ENCODE data around the gene ARHGEF26. TPM values are rescaled to one million over a fixed set of nuclear protein-coding genes. Genes with fewer than 3 reads are reported as not detected.
A peak's percentile ranks its signal among the peaks of the same experiment; 100 is the strongest.

The ARHGEF26 gene
- total and polyA plus RNA-seq, 2 experiments from 2014 or later = 9.4 to 16.9 TPM

DNA sequence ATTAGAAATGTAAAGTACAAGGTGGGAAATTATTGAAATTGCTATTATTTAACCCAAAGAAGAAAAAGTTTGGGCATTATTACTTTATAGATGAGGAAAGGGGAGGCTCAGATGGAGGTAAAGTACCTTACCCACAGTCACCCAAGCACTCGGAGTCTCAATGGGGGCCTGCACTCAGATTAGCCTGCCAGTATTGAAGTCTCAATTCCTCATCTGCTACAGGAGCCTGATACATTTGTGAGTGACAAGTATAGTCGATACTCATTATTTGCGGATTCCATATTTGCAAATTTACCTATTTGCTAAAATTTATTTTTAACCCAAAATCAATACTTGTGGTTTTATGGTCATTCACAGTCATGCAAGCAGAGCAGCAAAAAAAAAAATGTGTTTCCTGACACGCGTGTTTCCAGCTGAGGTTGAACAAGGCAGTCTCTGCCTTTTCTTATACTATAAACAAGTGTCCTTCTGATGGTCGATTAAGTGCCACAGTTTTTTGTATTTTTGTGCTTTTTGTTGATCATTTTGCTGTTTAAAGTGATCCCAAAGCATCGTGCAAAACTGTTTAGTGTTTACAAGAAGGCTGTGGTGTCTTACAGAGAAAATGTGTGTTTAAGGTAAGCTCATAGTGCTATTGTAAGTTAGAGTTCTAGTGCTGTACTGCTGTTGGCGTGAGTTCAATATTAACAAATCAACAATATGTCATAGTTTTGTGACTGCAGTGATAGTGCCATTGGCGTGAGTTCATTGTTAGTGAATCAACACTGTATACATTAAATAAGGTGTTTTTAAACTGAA lies 48.0 kb downstream of the ARHGEF26 start (continued):
- TF ChIP-seq, protein P1, sequence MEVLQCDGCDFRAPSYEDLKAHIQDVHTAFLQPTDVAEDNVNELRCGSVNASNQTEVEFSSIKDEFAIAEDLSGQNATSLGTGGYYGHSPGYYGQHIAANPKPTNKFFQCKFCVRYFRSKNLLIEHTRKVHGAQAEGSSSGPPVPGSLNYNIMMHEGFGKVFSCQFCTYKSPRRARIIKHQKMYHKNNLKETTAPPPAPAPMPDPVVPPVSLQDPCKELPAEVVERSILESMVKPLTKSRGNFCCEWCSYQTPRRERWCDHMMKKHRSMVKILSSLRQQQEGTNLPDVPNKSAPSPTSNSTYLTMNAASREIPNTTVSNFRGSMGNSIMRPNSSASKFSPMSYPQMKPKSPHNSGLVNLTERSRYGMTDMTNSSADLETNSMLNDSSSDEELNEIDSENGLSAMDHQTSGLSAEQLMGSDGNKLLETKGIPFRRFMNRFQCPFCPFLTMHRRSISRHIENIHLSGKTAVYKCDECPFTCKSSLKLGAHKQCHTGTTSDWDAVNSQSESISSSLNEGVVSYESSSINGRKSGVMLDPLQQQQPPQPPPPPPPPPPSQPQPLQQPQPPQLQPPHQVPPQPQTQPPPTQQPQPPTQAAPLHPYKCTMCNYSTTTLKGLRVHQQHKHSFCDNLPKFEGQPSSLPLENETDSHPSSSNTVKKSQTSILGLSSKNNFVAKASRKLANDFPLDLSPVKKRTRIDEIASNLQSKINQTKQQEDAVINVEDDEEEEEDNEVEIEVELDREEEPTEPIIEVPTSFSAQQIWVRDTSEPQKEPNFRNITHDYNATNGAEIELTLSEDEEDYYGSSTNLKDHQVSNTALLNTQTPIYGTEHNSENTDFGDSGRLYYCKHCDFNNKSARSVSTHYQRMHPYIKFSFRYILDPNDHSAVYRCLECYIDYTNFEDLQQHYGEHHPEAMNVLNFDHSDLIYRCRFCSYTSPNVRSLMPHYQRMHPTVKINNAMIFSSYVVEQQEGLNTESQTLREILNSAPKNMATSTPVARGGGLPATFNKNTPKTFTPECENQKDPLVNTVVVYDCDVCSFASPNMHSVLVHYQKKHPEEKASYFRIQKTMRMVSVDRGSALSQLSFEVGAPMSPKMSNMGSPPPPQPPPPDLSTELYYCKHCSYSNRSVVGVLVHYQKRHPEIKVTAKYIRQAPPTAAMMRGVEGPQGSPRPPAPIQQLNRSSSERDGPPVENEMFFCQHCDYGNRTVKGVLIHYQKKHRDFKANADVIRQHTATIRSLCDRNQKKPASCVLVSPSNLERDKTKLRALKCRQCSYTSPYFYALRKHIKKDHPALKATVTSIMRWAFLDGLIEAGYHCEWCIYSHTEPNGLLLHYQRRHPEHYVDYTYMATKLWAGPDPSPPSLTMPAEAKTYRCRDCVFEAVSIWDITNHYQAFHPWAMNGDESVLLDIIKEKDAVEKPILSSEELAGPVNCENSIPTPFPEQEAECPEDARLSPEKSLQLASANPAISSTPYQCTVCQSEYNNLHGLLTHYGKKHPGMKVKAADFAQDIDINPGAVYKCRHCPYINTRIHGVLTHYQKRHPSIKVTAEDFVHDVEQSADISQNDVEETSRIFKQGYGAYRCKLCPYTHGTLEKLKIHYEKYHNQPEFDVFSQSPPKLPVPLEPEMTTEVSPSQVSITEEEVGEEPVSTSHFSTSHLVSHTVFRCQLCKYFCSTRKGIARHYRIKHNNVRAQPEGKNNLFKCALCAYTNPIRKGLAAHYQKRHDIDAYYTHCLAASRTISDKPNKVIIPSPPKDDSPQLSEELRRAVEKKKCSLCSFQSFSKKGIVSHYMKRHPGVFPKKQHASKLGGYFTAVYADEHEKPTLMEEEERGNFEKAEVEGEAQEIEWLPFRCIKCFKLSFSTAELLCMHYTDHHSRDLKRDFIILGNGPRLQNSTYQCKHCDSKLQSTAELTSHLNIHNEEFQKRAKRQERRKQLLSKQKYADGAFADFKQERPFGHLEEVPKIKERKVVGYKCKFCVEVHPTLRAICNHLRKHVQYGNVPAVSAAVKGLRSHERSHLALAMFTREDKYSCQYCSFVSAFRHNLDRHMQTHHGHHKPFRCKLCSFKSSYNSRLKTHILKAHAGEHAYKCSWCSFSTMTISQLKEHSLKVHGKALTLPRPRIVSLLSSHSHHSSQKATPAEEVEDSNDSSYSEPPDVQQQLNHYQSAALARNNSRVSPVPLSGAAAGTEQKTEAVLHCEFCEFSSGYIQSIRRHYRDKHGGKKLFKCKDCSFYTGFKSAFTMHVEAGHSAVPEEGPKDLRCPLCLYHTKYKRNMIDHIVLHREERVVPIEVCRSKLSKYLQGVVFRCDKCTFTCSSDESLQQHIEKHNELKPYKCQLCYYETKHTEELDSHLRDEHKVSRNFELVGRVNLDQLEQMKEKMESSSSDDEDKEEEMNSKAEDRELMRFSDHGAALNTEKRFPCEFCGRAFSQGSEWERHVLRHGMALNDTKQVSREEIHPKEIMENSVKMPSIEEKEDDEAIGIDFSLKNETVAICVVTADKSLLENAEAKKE (CRISPR knock-in tag; IDR thresholded peaks at IDR 0.05) = no peak
- TF ChIP-seq CREB1 (CRISPR knock-in tag; IDR thresholded peaks at IDR 0.05; ENCODE audit: low read depth) (no peak), EZH2phosphoT487 (IDR thresholded peaks at IDR 0.05; ENCODE audit: unreplicated experiment) (no peak), JUNB (IDR thresholded peaks at IDR 0.05; ENCODE audit: unreplicated experiment) (no peak), EZH2 (IDR thresholded peaks at IDR 0.05; ENCODE audit: low read depth, unreplicated experiment) (no peak), STAT1 (IDR thresholded peaks at IDR 0.05; ENCODE audit: unreplicated experiment) (no peak)

DNA sequence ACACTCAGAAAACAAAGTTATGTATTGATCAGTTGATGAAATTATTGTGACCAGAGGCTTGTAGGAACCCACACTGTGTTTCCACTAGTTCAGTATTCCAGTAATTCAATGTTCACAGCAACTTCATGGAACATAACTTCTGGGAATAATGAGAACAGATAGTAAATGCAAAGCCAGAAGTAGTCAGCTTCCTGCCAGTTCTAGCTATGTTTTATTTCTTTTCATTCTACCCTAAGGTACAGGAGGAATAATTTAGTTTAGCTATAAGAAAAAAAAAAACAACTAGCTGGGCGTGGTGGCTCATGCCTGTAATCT lies 48.6 kb downstream of the ARHGEF26 start:
- no peak overlapping the region for H3K4me2 ChIP-seq
- Mint-ChIP-seq H3K4me1 (peaks cover 13% of the 10 kb centered on the region), H3K4me3 (no peak overlapping the region), H3K9me3 (no peaks in the 10 kb centered on the region), H3K27ac (0 out of 2 replicates have a peak overlapping the region, but pooled peaks have one; percentile 74), H3K27me3 (ENCODE audit: insufficient read depth, low read depth, poor library complexity) (no peaks in the 10 kb centered on the region), H3K36me3 (ENCODE audit: low read depth) (no peaks in the 10 kb centered on the region)
- H3K79me2 ChIP-seq (replicated peaks; ENCODE audit: insufficient read depth) = no peaks in the 10 kb centered on the region
- H4K20me1 ChIP-seq (replicated peaks; ENCODE audit: insufficient read depth) = no peaks in the 10 kb centered on the region
- no peaks in the 10 kb centered on the region for H3F3A ChIP-seq (replicated peaks; ENCODE audit: low read depth)
- H3K27ac ChIP-seq (ENCODE audit: low read depth) = no peak overlapping the region
- no peak overlapping the region for H2AFZ ChIP-seq
- DNase-seq (ENCODE audit: low spot score) (no peak), ATAC-seq (no peak)
- H3K27me3 ChIP-seq (ENCODE audit: insufficient read depth) = no peaks in the 10 kb centered on the region
- H3K4me3 ChIP-seq = no peak overlapping the region
- no peaks in the 10 kb centered on the region for H3K36me3 ChIP-seq (ENCODE audit: insufficient read depth)
- peaks cover 16% of the 10 kb centered on the region for H3K4me1 ChIP-seq (ENCODE audit: insufficient read depth)
- no peaks in the 10 kb centered on the region for H3K9me2 ChIP-seq (ENCODE audit: insufficient read depth)
- TF ChIP-seq EZH2phosphoT487 (IDR thresholded peaks at IDR 0.05; ENCODE audit: unreplicated experiment) (no peak), STAT1 (IDR thresholded peaks at IDR 0.05; ENCODE audit: unreplicated experiment) (no peak), NANOG (IDR thresholded peaks at IDR 0.05; ENCODE audit: borderline replicate concordance) (no peak), EZH2 (IDR thresholded peaks at IDR 0.05; ENCODE audit: low read depth, unreplicated experiment) (no peak), CREB1 (CRISPR knock-in tag; IDR thresholded peaks at IDR 0.05; ENCODE audit: low read depth) (no peak)
- TF ChIP-seq, protein P2, sequence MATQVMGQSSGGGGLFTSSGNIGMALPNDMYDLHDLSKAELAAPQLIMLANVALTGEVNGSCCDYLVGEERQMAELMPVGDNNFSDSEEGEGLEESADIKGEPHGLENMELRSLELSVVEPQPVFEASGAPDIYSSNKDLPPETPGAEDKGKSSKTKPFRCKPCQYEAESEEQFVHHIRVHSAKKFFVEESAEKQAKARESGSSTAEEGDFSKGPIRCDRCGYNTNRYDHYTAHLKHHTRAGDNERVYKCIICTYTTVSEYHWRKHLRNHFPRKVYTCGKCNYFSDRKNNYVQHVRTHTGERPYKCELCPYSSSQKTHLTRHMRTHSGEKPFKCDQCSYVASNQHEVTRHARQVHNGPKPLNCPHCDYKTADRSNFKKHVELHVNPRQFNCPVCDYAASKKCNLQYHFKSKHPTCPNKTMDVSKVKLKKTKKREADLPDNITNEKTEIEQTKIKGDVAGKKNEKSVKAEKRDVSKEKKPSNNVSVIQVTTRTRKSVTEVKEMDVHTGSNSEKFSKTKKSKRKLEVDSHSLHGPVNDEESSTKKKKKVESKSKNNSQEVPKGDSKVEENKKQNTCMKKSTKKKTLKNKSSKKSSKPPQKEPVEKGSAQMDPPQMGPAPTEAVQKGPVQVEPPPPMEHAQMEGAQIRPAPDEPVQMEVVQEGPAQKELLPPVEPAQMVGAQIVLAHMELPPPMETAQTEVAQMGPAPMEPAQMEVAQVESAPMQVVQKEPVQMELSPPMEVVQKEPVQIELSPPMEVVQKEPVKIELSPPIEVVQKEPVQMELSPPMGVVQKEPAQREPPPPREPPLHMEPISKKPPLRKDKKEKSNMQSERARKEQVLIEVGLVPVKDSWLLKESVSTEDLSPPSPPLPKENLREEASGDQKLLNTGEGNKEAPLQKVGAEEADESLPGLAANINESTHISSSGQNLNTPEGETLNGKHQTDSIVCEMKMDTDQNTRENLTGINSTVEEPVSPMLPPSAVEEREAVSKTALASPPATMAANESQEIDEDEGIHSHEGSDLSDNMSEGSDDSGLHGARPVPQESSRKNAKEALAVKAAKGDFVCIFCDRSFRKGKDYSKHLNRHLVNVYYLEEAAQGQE (IDR thresholded peaks at IDR 0.05; ENCODE audit: unreplicated experiment) = no peak

Measured in GM23338 (cell line).